GM21786 (cell line): Measurements from ENCODE around the gene ACP5.
"Not testable (repeated sequence)": the region's sequence is repeated elsewhere in the genome, so short reads cannot be mapped to it uniquely, and the experiment has no call there.

Experiments
- ATAC-seq: cut with Tn5 transposase; IDR thresholded peaks from one replicate; pipeline ENCODE4 v1.9.1; 2021; ENCODE audit not compliant: unreplicated experiment

The ACP5 gene

GRCh38 chr19:11580116-11580515, 2.7 kb upstream of the ACP5 start:
- ATAC-seq, result no peak

- no peak for ATAC-seq
These were observed 1.1 kb upstream of the ACP5 start for GRCh38 chr19:11578258-11579142.

- no peak for ATAC-seq
These were observed 1.2 kb downstream of the ACP5 start for GRCh38 chr19:11576227-11576626.

GRCh38 chr19:11574689-11575088, 2.8 kb downstream of the ACP5 start:
- ATAC-seq, result no peak

GRCh38 chr19:11573763-11574162, 3.7 kb downstream of the ACP5 start:
- ATAC-seq, result not testable (repeated sequence)

- ATAC-seq, result not testable (repeated sequence)
These were observed 4.1 kb downstream of the ACP5 start for GRCh38 chr19:11573354-11573753.

- no peak for ATAC-seq
These were observed 7.4 kb downstream of the ACP5 start for GRCh38 chr19:11570039-11570462.

GRCh38 chr19:11566164-11566563, 11.3 kb downstream of the ACP5 start:
- ATAC-seq, result no peak

GRCh38 chr19:11565649-11565980, 11.8 kb downstream of the ACP5 start:
- ATAC-seq, result not testable (repeated sequence)

GRCh38 chr19:11564082-11564807, 13.2 kb downstream of the ACP5 start:
- not testable (repeated sequence) for ATAC-seq

GRCh38 chr19:11563532-11563931, 13.9 kb downstream of the ACP5 start:
- no peak for ATAC-seq

- no peak for ATAC-seq
These were observed 16.9 kb downstream of the ACP5 start for GRCh38 chr19:11560404-11561051.

GRCh38 chr19:11558881-11559828, 18.3 kb downstream of the ACP5 start, which contains the start of gene ELOF1:
ELOF1 (minus strand) TSS chr19:11559230; CDS start chr19:11554347, 4,883 bp downstream.
- peak; percentile 70 for ATAC-seq

GRCh38 chr19:11556634-11557420, 20.6 kb downstream of the ACP5 start:
- ATAC-seq, result no peak

- no peak for ATAC-seq
These were observed 22.2 kb downstream of the ACP5 start for GRCh38 chr19:11555246-11555645.

GRCh38 chr19:11554160-11554559, 23.3 kb downstream of the ACP5 start:
- no peak for ATAC-seq

- no peak for ATAC-seq
These were observed 24.6 kb downstream of the ACP5 start for GRCh38 chr19:11552666-11553372.

GRCh38 chr19:11551603-11552235, 25.7 kb downstream of the ACP5 start:
- no peak for ATAC-seq

- no peak for ATAC-seq
These were observed 27.2 kb downstream of the ACP5 start for GRCh38 chr19:11550265-11550664.
